HUDEP-2 (cell line): ENCODE data around the gene NLGN1.
"Not testable (repeated sequence)": the region's sequence is repeated elsewhere in the genome, so short reads cannot be mapped to it uniquely, and the experiment has no call there.

ENCODE experiments used
- DNase-seq, 76 experiments: peaks; one replicate each; lab custom pipeline; 2025; ENCODE audit not compliant: unreplicated experiment in 76 of 76; lab: John Stamatoyannopoulos, UW

Gene NLGN1

GRCh38 chr3:173429076-173429475 lies 31.5 kb downstream of the NLGN1 start:
- DNase-seq, result no peak

DNA sequence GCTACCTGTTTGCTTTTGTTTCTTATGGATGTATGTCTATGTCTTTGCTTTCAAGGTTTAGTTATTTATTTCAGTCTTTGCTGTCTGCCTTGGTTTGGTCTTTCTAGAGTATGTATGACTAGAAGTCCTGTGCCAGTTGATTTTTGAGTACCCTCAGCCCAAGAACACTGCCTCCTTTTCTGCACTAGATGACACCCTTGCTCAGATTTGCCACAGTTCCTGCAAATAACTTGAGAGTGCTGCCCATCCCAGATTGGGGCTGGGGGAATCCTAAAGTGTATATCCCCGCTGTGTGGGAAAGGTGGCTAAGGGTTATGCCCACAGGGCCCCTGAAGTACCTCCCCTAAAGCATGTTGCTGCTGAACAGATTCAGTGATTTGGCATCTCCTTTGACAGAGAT lies 32.0 kb downstream of the NLGN1 start:
- DNase-seq, result no peak

- DNase-seq, result no peak
These were observed 33.0 kb downstream of the NLGN1 start for GRCh38 chr3:173430576-173430975.

DNA sequence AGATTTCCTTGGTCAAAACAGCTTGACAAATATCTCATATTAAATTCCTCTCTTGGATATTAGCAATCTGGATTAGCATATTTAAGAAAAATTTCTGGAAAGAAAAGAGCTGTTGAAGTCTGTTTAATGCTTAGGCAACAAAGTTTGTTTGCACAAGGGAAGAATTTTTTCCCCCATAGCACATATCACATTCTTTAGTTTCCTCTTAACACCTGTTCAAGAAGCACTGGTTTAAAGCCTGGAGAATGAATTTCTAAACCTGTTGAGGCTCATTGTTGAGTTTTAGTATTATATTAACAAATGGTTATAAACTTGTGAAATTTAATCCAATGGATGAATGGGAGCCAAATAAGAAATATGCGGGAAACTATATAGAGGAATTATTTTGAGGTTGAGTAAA lies 41.5 kb downstream of the NLGN1 start:
- DNase-seq, result no peak

DNA sequence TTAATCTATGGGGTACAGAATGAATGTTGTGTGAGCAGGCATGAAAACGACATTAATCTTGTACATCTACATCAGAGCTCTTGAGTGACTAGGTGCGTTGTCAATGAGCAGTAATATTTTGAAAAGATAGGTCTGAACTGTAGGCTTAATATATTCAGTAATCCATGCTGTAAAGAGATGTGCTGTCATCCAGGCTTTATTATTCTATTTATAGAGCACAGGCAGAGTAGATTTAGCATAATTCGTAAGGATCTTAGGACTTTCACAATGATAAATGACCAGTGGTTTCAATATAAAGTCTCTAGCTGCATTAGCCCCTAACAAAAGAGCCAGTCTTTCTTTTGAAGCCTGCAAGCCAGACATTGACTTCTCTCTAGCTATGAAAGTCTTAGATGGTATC lies 43.0 kb downstream of the NLGN1 start:
- no peak for DNase-seq

- DNase-seq, result not testable (repeated sequence)
These were observed 54.0 kb downstream of the NLGN1 start for GRCh38 chr3:173451561-173451960.

DNA sequence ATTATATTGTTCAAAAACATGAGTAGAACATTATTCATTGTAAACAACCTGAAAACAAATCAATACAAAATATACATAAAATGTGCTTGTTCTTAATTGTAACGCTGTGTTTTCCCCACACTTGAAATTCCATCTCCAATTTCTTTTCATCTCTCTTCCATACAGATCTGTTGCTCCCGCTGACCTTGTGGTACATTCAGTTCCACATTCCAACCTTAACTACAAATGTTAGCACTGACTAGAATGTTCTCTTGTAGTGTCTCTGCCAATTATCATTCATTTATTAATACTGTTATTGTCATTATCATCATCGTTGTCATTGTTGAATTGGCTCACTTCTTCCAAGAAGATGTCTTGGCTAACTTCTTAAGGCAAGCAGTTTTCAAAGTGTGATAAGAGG lies 65.7 kb downstream of the NLGN1 start:
- no peak for DNase-seq

DNA sequence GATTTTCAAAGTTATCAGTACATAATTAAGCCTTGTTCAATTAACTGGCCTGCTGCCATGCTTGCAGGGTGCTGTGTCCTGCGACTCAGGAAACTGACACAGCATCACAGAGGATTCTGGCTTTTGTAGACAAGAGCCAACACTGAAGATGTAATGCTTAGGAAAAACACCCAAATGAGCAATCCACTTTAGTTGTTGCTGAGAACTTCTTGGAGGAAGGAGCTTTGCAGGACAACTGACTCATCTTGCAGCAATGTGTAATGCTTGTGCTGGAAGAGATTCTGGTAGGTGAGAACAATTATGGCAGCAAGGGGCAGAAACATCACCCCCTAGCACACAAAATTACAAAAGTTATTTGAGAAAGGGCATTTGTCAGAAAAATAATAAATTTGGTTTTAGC lies 67.6 kb downstream of the NLGN1 start:
- DNase-seq, result no peak

DNA sequence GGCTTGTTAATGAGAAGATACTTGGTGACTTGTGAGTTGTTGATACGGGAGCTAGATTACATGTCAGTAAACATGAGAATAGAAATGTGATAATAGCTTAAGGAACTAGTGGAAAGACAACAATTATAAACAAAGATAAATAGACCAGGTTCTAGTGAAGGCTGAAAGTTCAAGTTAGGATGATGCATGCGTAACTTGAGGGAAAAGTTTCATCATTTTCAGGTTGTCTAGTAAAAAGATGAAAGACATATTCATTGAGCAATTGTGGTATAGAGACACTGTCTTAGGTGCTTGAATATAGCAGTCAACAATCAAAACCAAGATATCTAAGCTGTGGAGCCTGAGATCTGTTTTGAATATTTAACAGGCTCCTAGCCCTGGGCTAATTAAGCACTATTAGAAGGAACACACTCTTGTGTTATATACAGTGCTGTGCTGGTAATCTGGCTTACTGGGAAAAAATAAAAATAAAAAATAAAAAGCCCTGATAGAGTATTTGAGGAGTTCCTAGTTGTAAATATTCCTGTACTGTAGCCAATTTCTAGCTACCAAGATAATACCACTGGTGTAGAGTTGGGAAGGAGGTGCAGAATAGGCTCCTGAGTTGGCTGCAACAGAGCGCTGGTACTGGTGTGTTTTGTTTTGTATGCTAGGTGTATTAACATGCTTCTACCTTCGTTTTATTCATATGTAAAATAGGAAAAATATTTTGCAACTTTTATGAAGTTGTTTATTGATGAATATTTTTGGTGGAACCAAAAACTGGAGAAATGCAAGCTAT lies 68.5 kb downstream of the NLGN1 start:
- DNase-seq, result no peak

DNA sequence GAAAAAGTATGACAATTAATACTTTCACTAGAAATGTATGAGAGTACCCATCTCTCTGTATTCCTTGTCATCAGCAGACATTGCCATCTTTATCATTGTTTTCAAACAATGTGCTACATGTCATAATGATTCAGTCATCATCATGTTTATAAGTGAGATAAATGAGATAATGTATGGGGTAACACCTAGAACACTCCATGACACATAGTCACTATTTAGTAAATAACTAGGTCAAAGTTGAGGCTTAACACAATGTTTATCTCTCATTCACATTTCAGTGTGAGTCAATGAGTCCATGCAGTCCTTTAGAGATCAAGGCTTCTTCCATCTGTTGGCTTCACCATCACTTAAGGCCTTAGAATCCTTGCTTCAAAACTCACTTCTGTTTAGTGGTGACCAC lies 70.0 kb downstream of the NLGN1 start:
- DNase-seq, result peak in 4 of 76 experiments; percentile 3 to 21 (median 8)

DNA sequence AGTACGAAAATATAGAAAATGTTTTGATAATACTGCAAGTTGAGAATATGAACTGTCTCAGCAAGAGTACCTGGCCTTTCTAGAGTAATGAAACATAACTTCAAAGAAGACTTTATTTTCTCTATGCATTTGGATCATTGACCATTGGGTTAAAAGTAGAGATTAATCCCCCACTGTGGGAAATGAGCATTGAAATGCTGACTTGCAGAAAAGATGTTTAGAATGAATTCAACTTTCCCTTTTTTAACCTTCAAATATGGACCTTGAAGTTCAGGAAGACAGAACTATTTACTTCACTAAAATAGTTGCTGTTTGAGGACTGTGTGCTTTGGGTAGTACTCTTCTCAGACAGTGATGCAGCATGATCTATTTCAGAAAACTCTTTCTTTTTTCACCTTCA lies 75.7 kb downstream of the NLGN1 start:
- DNase-seq, result no peak

GRCh38 chr3:173479301-173479700 lies 81.8 kb downstream of the NLGN1 start:
- DNase-seq, result no peak

DNA sequence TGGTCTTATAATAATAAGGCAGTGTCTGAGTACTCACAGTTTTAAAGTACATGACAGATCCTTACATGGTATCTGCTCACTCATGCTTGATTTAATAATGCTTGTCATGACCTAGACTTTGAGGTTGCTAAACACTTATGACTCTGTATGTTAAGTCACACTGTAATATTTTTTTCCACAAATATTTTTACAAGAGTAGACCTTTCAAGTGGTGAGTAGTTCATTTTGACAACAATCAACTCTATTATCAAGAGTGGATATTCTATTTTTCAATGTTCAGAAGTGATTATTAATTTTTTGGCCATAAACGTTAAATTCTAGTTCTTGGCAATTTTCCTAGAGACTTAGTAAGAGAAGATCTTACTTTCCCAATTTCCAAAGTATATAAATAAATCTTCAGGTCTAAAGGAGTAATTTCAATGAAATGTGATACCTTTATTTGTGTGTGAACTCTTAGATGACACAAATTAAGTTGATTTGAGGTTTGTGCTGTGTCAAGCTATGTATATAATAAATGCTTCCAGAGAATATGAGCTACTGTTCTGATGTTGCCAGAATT lies 104.5 kb downstream of the NLGN1 start:
- no peak for DNase-seq

DNA sequence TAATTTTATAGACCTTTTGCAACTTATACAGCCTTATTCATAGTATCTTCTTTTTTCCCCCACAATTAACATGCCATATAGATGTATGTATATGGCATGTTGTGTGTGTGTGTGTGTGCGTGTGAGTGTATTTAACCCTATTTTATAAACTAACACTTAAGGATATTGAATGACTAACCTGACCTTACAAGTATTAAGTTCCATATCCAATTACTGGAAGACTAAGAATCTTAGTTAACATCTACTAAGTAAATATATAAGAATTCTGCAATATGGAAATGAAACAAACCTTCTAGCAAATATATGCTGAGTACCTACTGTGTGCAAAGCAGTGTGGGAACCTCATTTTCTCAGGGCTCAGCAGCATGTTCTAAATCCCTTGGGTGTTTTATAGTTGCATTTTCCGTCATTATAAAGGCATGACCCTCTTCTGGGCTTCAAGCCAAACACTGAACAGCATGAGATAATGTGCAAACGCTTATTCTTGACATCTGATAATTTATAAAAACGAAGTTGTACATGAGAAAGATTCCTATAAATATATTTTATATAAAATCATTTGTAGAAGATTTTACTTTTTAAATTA lies 105.5 kb downstream of the NLGN1 start:
- DNase-seq, result peak in 51 of 76 experiments; percentile 0 to 75 (median 32)

- DNase-seq, result no peak
These were observed 113.0 kb downstream of the NLGN1 start for GRCh38 chr3:173510565-173510964.

DNA sequence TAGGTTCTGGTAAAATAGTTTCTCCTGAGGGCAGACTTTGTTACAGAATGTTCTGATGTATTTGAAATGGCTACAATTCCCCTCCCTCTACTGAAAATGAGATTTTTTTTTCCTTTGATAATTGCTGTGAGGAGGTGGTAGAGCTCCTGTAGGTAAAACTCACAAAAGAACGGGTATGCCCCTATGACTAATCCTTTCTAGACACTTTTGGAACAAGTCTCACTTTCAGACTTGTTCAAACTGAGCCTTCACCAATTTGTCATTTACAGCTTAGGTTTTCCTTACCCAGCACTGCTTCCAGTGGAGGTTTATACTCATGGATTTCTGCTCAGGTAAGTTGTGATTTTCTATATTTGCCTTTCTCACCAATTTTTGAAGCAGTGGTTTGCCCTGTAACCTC lies 115.6 kb downstream of the NLGN1 start:
- DNase-seq, result no peak

GRCh38 chr3:173529062-173529711 lies 131.6 kb downstream of the NLGN1 start:
- DNase-seq, result peak in 15 of 76 experiments; percentile 0 to 39 (median 9)

DNA sequence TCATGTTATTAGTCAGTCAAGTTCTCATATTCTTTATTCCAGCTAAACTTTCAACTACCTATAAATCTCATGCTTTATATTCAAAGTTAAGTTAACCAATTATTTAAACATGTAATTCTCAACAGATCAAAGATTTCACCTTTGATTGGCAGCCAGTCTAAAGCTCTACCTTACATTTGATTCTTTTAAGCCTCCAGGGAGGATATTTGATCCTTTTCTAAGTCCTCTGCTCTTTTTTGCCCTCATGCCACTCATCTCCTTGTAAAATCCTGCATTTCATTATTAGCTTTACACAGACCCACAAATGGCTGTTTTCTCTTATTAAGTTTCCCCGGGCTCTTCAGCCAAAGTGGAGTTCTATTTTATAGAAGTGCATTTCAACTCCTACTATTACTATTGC lies 134.1 kb downstream of the NLGN1 start:
- no peak for DNase-seq

- DNase-seq, result no peak
These were observed 140.9 kb downstream of the NLGN1 start for GRCh38 chr3:173538410-173538809.

GRCh38 chr3:173545590-173545989 lies 148.0 kb downstream of the NLGN1 start:
- not testable (repeated sequence) for DNase-seq

- DNase-seq, result no peak
These were observed 149.5 kb downstream of the NLGN1 start for GRCh38 chr3:173547070-173547469.

- no peak for DNase-seq
These were observed 150.7 kb downstream of the NLGN1 start for GRCh38 chr3:173548261-173548660.
